GM23338 (cell line): ENCODE results near the gene SPTBN4.

Experiments
- CTCF ChIP-seq, 2 experiments: fragments of 200-600 bp in 1 of 2; sonication (generic) in 1 of 2; conservative IDR thresholded peaks; 2 replicates each; pipeline versions ENCODE4 v1.5.1 to v1.6.1; 2016 to 2017; ENCODE audit warnings: antibody characterized with exemption in 2 of 2, low read depth in 2 of 2, mild to moderate bottlenecking in 2 of 2, moderate library complexity in 1 of 2
- EZH2 ChIP-seq: fragments of 200-600 bp; sonication (generic); IDR thresholded peaks from one replicate; pipeline ENCODE4 v1.8.0; 2017; ENCODE audit warnings: antibody characterized with exemption, mild to moderate bottlenecking, low read depth; ENCODE audit not compliant: unreplicated experiment
- EZH2phosphoT487 ChIP-seq: fragments of 200-600 bp; sonication (generic); IDR thresholded peaks from one replicate; pipeline ENCODE4 v1.8.1; 2018; ENCODE audit warnings: antibody characterized with exemption; ENCODE audit not compliant: unreplicated experiment
- JUNB ChIP-seq: IDR thresholded peaks from one replicate; pipeline ENCODE4 v1.6.1; 2016; ENCODE audit warnings: antibody characterized with exemption; ENCODE audit not compliant: unreplicated experiment
- NANOG ChIP-seq: IDR thresholded peaks from 2 replicates; pipeline ENCODE4 v1.6.1; 2016; ENCODE audit warnings: antibody characterized with exemption, borderline replicate concordance
- POLR2AphosphoS5 ChIP-seq: IDR thresholded peaks from 2 replicates; pipeline ENCODE4 v1.6.1; 2016; ENCODE audit warnings: antibody characterized with exemption, low read depth
- ZNF114 ChIP-seq: fragments of 250-450 bp; sonication (Bioruptor Pico); IDR thresholded peaks from 2 replicates; pipeline ENCODE4 v1.5.0; 2020; ENCODE audit warnings: mild to moderate bottlenecking, moderate library complexity
- ZNF331 ChIP-seq: fragments of 250-450 bp; sonication (Bioruptor Pico); IDR thresholded peaks from 2 replicates; pipeline ENCODE4 v1.5.0; 2020; ENCODE audit warnings: low read depth, mild to moderate bottlenecking, moderate library complexity
- ZNF462 ChIP-seq: fragments of 250-450 bp; sonication (Bioruptor Pico); IDR thresholded peaks from 2 replicates; pipeline ENCODE4 v1.5.0; 2020; ENCODE audit warnings: mild to moderate bottlenecking, moderate library complexity
- TF ChIP-seq, protein P1 (sequence below): IDR thresholded peaks from one replicate; pipeline ENCODE4 v1.6.1; 2018; ENCODE audit warnings: antibody characterized with exemption; ENCODE audit not compliant: unreplicated experiment
- TF ChIP-seq, protein P2 (sequence below): IDR thresholded peaks from 2 replicates; pipeline ENCODE4 v1.6.1; 2016; ENCODE audit warnings: antibody characterized with exemption

GRCh38 chr19:40598918-40599307, 132.1 kb downstream of the SPTBN4 start:
- TF ChIP-seq ZNF462 (no peak), CTCF (conservative IDR thresholded peaks at IDR 0.05; ENCODE audit: low read depth in 2 of 2) (no peak), EZH2 (peak; percentile 52), POLR2AphosphoS5 (no peak), NANOG (no peak), JUNB (no peak), EZH2phosphoT487 (no peak), ZNF114 (CRISPR knock-in tag) (no peak), ZNF331 (CRISPR knock-in tag) (no peak)
- TF ChIP-seq, protein P1, sequence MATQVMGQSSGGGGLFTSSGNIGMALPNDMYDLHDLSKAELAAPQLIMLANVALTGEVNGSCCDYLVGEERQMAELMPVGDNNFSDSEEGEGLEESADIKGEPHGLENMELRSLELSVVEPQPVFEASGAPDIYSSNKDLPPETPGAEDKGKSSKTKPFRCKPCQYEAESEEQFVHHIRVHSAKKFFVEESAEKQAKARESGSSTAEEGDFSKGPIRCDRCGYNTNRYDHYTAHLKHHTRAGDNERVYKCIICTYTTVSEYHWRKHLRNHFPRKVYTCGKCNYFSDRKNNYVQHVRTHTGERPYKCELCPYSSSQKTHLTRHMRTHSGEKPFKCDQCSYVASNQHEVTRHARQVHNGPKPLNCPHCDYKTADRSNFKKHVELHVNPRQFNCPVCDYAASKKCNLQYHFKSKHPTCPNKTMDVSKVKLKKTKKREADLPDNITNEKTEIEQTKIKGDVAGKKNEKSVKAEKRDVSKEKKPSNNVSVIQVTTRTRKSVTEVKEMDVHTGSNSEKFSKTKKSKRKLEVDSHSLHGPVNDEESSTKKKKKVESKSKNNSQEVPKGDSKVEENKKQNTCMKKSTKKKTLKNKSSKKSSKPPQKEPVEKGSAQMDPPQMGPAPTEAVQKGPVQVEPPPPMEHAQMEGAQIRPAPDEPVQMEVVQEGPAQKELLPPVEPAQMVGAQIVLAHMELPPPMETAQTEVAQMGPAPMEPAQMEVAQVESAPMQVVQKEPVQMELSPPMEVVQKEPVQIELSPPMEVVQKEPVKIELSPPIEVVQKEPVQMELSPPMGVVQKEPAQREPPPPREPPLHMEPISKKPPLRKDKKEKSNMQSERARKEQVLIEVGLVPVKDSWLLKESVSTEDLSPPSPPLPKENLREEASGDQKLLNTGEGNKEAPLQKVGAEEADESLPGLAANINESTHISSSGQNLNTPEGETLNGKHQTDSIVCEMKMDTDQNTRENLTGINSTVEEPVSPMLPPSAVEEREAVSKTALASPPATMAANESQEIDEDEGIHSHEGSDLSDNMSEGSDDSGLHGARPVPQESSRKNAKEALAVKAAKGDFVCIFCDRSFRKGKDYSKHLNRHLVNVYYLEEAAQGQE = no peak
- TF ChIP-seq, protein P2, sequence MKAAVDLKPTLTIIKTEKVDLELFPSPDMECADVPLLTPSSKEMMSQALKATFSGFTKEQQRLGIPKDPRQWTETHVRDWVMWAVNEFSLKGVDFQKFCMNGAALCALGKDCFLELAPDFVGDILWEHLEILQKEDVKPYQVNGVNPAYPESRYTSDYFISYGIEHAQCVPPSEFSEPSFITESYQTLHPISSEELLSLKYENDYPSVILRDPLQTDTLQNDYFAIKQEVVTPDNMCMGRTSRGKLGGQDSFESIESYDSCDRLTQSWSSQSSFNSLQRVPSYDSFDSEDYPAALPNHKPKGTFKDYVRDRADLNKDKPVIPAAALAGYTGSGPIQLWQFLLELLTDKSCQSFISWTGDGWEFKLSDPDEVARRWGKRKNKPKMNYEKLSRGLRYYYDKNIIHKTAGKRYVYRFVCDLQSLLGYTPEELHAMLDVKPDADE = no peak
